ENCODE measurements around the gene C1QTNF6. TPM values are rescaled to one million over a fixed set of nuclear protein-coding genes. Genes with fewer than 3 reads are reported as not detected.

The C1QTNF6 gene
- total and polyA plus RNA-seq, 2 donors, result 6.9 to 11.6 TPM

GRCh38 chr22:37218399-37218770 is 30.3 kb upstream of the C1QTNF6 start:
- no peak for DNase-seq (ENCODE audit: extremely low spot score)
- Histone ChIP-seq H3K36me3 (ENCODE audit: insufficient read depth) (no peaks in the 10 kb centered on the region), H3K27ac (ENCODE audit: low read depth) (no peak overlapping the region), H3K4me1 (ENCODE audit: insufficient read depth) (no peaks in the 10 kb centered on the region), H3K4me3 (ENCODE audit: low read depth, low read length) (no peak overlapping the region)
- WGBS, result 83% methylated on average over 6 of the region's 6 CpGs

GRCh38 chr22:37215890-37216289 is 27.8 kb upstream of the C1QTNF6 start:
- no peak for DNase-seq (ENCODE audit: extremely low spot score)
- Histone ChIP-seq H3K36me3 (ENCODE audit: insufficient read depth) (no peaks in the 10 kb centered on the region), H3K27ac (ENCODE audit: low read depth) (no peak overlapping the region), H3K4me3 (ENCODE audit: low read depth, low read length) (no peak overlapping the region), H3K4me1 (ENCODE audit: insufficient read depth) (no peaks in the 10 kb centered on the region)
- 81% methylated on average over 9 of the region's 9 CpGs for whole genome bisulfite sequencing

- no peak for DNase-seq (ENCODE audit: extremely low spot score)
- Histone ChIP-seq H3K4me3 (ENCODE audit: low read depth, low read length) (no peak overlapping the region), H3K36me3 (ENCODE audit: insufficient read depth) (no peaks in the 10 kb centered on the region), H3K4me1 (ENCODE audit: insufficient read depth) (no peaks in the 10 kb centered on the region), H3K27ac (ENCODE audit: low read depth) (no peak overlapping the region)
- 60% methylated on average over 13 of the region's 13 CpGs for WGBS
These were observed 26.6 kb upstream of the C1QTNF6 start for GRCh38 chr22:37214731-37215030.

GRCh38 chr22:37213941-37214730 is 26.1 kb upstream of the C1QTNF6 start:
- no peak for DNase-seq (ENCODE audit: extremely low spot score)
- H3K27ac ChIP-seq (ENCODE audit: low read depth), result no peak overlapping the region
- 83% methylated on average over 13 of the region's 13 CpGs for WGBS
- H3K36me3 ChIP-seq (ENCODE audit: insufficient read depth), result no peaks in the 10 kb centered on the region
- H3K4me1 ChIP-seq (ENCODE audit: insufficient read depth), result no peaks in the 10 kb centered on the region
- H3K4me3 ChIP-seq (ENCODE audit: low read depth, low read length), result no peak overlapping the region

- WGBS, result 94% methylated on average over 18 of the region's 18 CpGs
- H3K4me1 ChIP-seq (ENCODE audit: insufficient read depth), result no peaks in the 10 kb centered on the region
- no peak for DNase-seq (ENCODE audit: extremely low spot score)
These were observed 25.3 kb upstream of the C1QTNF6 start for GRCh38 chr22:37213218-37213855.

GRCh38 chr22:37212174-37212906 is 24.3 kb upstream of the C1QTNF6 start, which contains the start of gene SSTR3:
Gene SSTR3, minus strand, starts transcription at chr22:37212477. Its CDS starts 4,674 bp downstream, at chr22:37207803.
- DNase-seq (ENCODE audit: extremely low spot score), result no peak
- 34% methylated on average over 23 of the region's 23 CpGs for WGBS

More at GRCh38 chr22:37213218-37213855, 25.3 kb upstream of the C1QTNF6 start:
- no peaks in the 10 kb centered on the region for H3K36me3 ChIP-seq (ENCODE audit: insufficient read depth)
- no peak overlapping the region for H3K27ac ChIP-seq (ENCODE audit: low read depth)
- H3K4me3 ChIP-seq (ENCODE audit: low read depth, low read length), result no peak overlapping the region

GRCh38 chr22:37211866-37212173 is 23.8 kb upstream of the C1QTNF6 start:
- Histone ChIP-seq H3K4me3 (ENCODE audit: low read depth, low read length) (no peak overlapping the region), H3K4me1 (ENCODE audit: insufficient read depth) (no peaks in the 10 kb centered on the region), H3K27ac (ENCODE audit: low read depth) (no peak overlapping the region), H3K36me3 (ENCODE audit: insufficient read depth) (no peaks in the 10 kb centered on the region)
- DNase-seq (ENCODE audit: extremely low spot score), result no peak
- 74% methylated on average over 6 of the region's 6 CpGs for WGBS

More at GRCh38 chr22:37212174-37212906, 24.3 kb upstream of the C1QTNF6 start, which contains the start of gene SSTR3:
- Histone ChIP-seq H3K27ac (ENCODE audit: low read depth) (no peak within 1 kb of the TSS), H3K4me1 (ENCODE audit: insufficient read depth) (no peaks in the 10 kb centered on the region), H3K4me3 (ENCODE audit: low read depth, low read length) (no peak within 1 kb of the TSS), H3K36me3 (ENCODE audit: insufficient read depth) (no peaks in the 10 kb centered on the region)

GRCh38 chr22:37211075-37211865 is 23.2 kb upstream of the C1QTNF6 start:
- H3K36me3 ChIP-seq (ENCODE audit: insufficient read depth), result no peaks in the 10 kb centered on the region
- WGBS, result 71% methylated on average over 24 of the region's 24 CpGs
- no peak overlapping the region for H3K27ac ChIP-seq (ENCODE audit: low read depth)
- H3K4me3 ChIP-seq (ENCODE audit: low read depth, low read length), result no peak overlapping the region
- DNase-seq (ENCODE audit: extremely low spot score), result no peak
- no peaks in the 10 kb centered on the region for H3K4me1 ChIP-seq (ENCODE audit: insufficient read depth)

GRCh38 chr22:37210041-37210803 is 22.2 kb upstream of the C1QTNF6 start:
- Histone ChIP-seq H3K4me1 (ENCODE audit: insufficient read depth) (no peaks in the 10 kb centered on the region), H3K36me3 (ENCODE audit: insufficient read depth) (no peaks in the 10 kb centered on the region), H3K27ac (ENCODE audit: low read depth) (no peak overlapping the region), H3K4me3 (ENCODE audit: low read depth, low read length) (no peak overlapping the region)
- no peak for DNase-seq (ENCODE audit: extremely low spot score)
- WGBS, result 75% methylated on average over 15 of the region's 15 CpGs

GRCh38 chr22:37209140-37209845 is 21.2 kb upstream of the C1QTNF6 start:
- whole genome bisulfite sequencing, result 75% methylated on average over 9 of the region's 9 CpGs
- no peak overlapping the region for H3K4me3 ChIP-seq (ENCODE audit: low read depth, low read length)
- no peak overlapping the region for H3K27ac ChIP-seq (ENCODE audit: low read depth)
- no peaks in the 10 kb centered on the region for H3K36me3 ChIP-seq (ENCODE audit: insufficient read depth)
- DNase-seq (ENCODE audit: extremely low spot score), result no peak
- no peaks in the 10 kb centered on the region for H3K4me1 ChIP-seq (ENCODE audit: insufficient read depth)

- Histone ChIP-seq H3K36me3 (ENCODE audit: insufficient read depth) (no peaks in the 10 kb centered on the region), H3K4me1 (ENCODE audit: insufficient read depth) (no peaks in the 10 kb centered on the region), H3K4me3 (ENCODE audit: low read depth, low read length) (no peak overlapping the region), H3K27ac (ENCODE audit: low read depth) (no peak overlapping the region)
- no peak for DNase-seq (ENCODE audit: extremely low spot score)
- 80% methylated on average over 7 of the region's 7 CpGs for WGBS
These were observed 20.5 kb upstream of the C1QTNF6 start for GRCh38 chr22:37208401-37209139.

- WGBS, result 84% methylated on average over 7 of the region's 7 CpGs
- H3K4me3 ChIP-seq (ENCODE audit: low read depth, low read length), result no peak overlapping the region
- H3K27ac ChIP-seq (ENCODE audit: low read depth), result no peak overlapping the region
- H3K36me3 ChIP-seq (ENCODE audit: insufficient read depth), result no peaks in the 10 kb centered on the region
- H3K4me1 ChIP-seq (ENCODE audit: insufficient read depth), result no peaks in the 10 kb centered on the region
- no peak for DNase-seq (ENCODE audit: extremely low spot score)
These were observed 19.9 kb upstream of the C1QTNF6 start for GRCh38 chr22:37207981-37208380.

Measured in urinary bladder (tissue), 4 donors.